ENCODE data around the gene KDELR3. TPM values are rescaled to one million over a fixed set of nuclear protein-coding genes. Genes with fewer than 3 reads are reported as not detected.

Gene KDELR3
- total and polyA plus RNA-seq, 2 donors (not counting 3 experiments of a cell fraction or from before 2014, with no cell fraction given), result 28.6 to 61.3 TPM

DNA sequence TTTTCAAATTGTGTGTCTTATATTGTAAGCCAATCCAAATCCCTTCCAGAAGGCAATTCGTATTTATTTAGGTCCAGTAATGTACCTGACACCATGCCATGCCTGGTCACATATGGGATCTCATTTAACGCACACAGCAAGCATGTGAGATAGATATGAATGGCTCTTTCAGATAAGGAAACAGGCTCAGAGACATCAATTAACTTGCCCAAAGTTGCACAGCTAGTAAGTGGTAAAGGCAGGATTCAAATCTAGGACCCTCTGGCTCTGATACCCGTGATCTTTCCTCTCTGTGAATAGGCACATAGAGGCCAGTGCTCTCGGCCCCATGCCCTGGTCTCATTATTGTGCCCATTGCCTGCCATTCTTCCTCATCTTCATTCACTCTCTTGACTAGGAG lies 47.2 kb upstream of the KDELR3 start:
- dilution Hi-C loops (cut with MboI; ENCODE audit: extremely low pct_ligation_motif_present, low sequenced_read_pairs), result no loop called here
- Histone ChIP-seq H2AFZ (ENCODE audit: low read depth, low read length) (no peak overlapping the region), H3K9me1 (replicated peaks; ENCODE audit: control insufficient read depth, extremely low read depth, insufficient read depth, low read length) (no peaks in the 10 kb centered on the region), H3K4me2 (ENCODE audit: insufficient read depth, low read length) (no peak overlapping the region), H3K27ac (ENCODE audit: insufficient read depth, low read depth, low read length) (no peak overlapping the region), H3K79me2 (ENCODE audit: control insufficient read depth, insufficient read depth, low read length) (no peaks in the 10 kb centered on the region), H3K36me3 (ENCODE audit: control insufficient read depth in 2 of 2, extremely low read depth in 1 of 2, insufficient read depth in 2 of 2, low read length in 2 of 2) (no peaks in the 10 kb centered on the region), H3K4me3 (replicated peaks in 1 of 3; ENCODE audit: insufficient read depth in 1 of 3, low read depth in 1 of 3, low read length in 3 of 3) (no peak overlapping the region), H3K9me3 (replicated peaks; ENCODE audit: control insufficient read depth, insufficient read depth, low read length) (no peaks in the 10 kb centered on the region), H3K4me1 (ENCODE audit: control insufficient read depth, extremely low read depth, insufficient read depth, low read length) (no peaks in the 10 kb centered on the region), H3K9ac (replicated peaks; ENCODE audit: extremely low read depth, insufficient read depth, low read length) (no peak overlapping the region), H4K20me1 (replicated peaks; ENCODE audit: control insufficient read depth, extremely low read depth, insufficient read depth, low read length) (no peaks in the 10 kb centered on the region), H3K27me3 (ENCODE audit: control insufficient read depth in 2 of 2, insufficient read depth in 2 of 2, low read length in 2 of 2) (no peaks in the 10 kb centered on the region)
- no TSS peak for BruUV-seq (replicated peaks)
- DNase-seq (ENCODE audit: low read depth, low spot score), result no peak
- intact Hi-C loops (cut with micrococcal nuclease), result no loop called here
- no peak for FAIRE-seq
- TF ChIP-seq MAX (IDR thresholded peaks at IDR 0.05; ENCODE audit: insufficient read depth, insufficient read length) (no peak), FOS (IDR thresholded peaks at IDR 0.05; ENCODE audit: borderline replicate concordance, insufficient read depth, low read length) (no peak), MYC (IDR thresholded peaks at IDR 0.05; ENCODE audit: low read depth, low read length) (no peak), EZH2 (IDR thresholded peaks at IDR 0.05; ENCODE audit: borderline replicate concordance, low read depth, low read length, severe bottlenecking) (no peak), CTCF (IDR thresholded peaks at IDR 0.05; ENCODE audit: extremely low read depth in 1 of 2, insufficient read depth in 1 of 2, low read depth in 1 of 2, low read length in 2 of 2) (no peak), JUN (IDR thresholded peaks at IDR 0.05; ENCODE audit: borderline replicate concordance, insufficient read depth, insufficient read length, low read depth) (no peak), POLR2AphosphoS5 (IDR thresholded peaks at IDR 0.05; ENCODE audit: insufficient read depth, low read depth, low read length) (no peak)
- ChIA-PET CTCF (interaction anchor here (1.4 kb wide), 1 partner anchor 11 kb away, joined by 3 read pairs; no protein-coding TSS in a partner anchor), POLR2A (no interaction called here)

Measured in endothelial cell of umbilical vein (primary cell).